ENCODE results near the gene CEMP1. TPM values are rescaled to one million over a fixed set of nuclear protein-coding genes. Genes with fewer than 3 reads are reported as not detected.
"Not testable (repeated sequence)": the region's sequence is repeated elsewhere in the genome, so short reads cannot be mapped to it uniquely, and the experiment has no call there.

The CEMP1 gene
- total RNA-seq, 1 experiment from 2014 or later, result not detected

DNA sequence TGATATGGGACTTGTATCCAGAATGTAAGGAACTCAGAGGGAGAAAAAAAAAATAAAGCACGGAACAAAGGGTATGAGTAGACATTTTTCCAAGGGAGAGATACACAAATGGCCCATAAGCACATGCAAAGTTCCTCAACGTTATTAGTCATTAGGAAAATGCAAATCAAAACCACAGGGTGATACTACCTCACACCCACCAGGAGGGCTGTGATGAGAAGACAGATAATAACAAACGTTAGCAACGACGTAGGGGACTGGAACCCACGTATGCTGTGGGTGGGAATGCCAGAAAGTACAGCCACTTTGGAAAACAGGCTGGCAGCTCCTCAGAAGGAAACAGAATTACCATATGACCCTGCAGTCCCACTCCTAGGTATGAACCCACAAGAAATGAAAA, 41.5 kb upstream of the CEMP1 start:
- not testable (repeated sequence) for H3K23me2 ChIP-seq (ENCODE audit: insufficient read length, low read depth, low read length, poor library complexity, severe bottlenecking); H3K27ac Mint-ChIP-seq; DNase-seq; H3K56ac ChIP-seq (ENCODE audit: insufficient read length, low read depth, low read length); H4K20me1 ChIP-seq (ENCODE audit: control insufficient read depth, insufficient read depth, insufficient read length); H3K4me2 ChIP-seq (ENCODE audit: insufficient read depth, insufficient read length, low read length); H3K27me3 Mint-ChIP-seq (ENCODE audit: low read depth); H3K9me3 Mint-ChIP-seq; H3K14ac ChIP-seq (ENCODE audit: insufficient read depth, low read length); H3T11ph ChIP-seq (ENCODE audit: low read length); H2BK20ac ChIP-seq (ENCODE audit: low read depth, low read length, poor library complexity, severe bottlenecking); H3K4me1 Mint-ChIP-seq; H2BK5ac ChIP-seq (ENCODE audit: insufficient read length, low read length); H3K4ac ChIP-seq (ENCODE audit: low read depth, low read length); H2BK12ac ChIP-seq (ENCODE audit: insufficient read length, low read depth, low read length); H3K9me3 ChIP-seq (ENCODE audit: control insufficient read depth, low read depth, low read length); H4K8ac ChIP-seq (replicated peaks; ENCODE audit: insufficient read length, low read depth, low read length); H3K4me3 Mint-ChIP-seq; H3K18ac ChIP-seq (ENCODE audit: insufficient read length, low read depth, low read length); H3K79me2 ChIP-seq (ENCODE audit: insufficient read depth, low read length); H3K36me3 Mint-ChIP-seq (ENCODE audit: insufficient read depth in 1 of 3, low read depth in 3 of 3); H2BK15ac ChIP-seq (ENCODE audit: low read depth, low read length); H3K27ac ChIP-seq (ENCODE audit: insufficient read length, low read depth, low read length); H3K79me1 ChIP-seq (ENCODE audit: insufficient read depth, low read depth, low read length, poor library complexity, severe bottlenecking); H3K27me3 ChIP-seq (ENCODE audit: insufficient read depth, low read length); H3K9ac ChIP-seq (ENCODE audit: extremely low read depth, insufficient read length, low read length); H4K91ac ChIP-seq (ENCODE audit: insufficient read length, low read depth, low read length); H2AK5ac ChIP-seq (ENCODE audit: insufficient read length, low read length); H4K5ac ChIP-seq (ENCODE audit: insufficient read length, low read depth, low read length); H3K4me1 ChIP-seq (ENCODE audit: insufficient read depth, low read length); H3K23ac ChIP-seq (ENCODE audit: insufficient read length, low read depth, low read length); H2BK120ac ChIP-seq (ENCODE audit: low read depth, low read length, poor library complexity, severe bottlenecking); H2AFZ ChIP-seq (ENCODE audit: low read length)
- no CpG with 5 or more reads among the region's 6 CpGs for WGBS (ENCODE audit: extremely low coverage, insufficient read length, low lambda C conversion rate)

DNA sequence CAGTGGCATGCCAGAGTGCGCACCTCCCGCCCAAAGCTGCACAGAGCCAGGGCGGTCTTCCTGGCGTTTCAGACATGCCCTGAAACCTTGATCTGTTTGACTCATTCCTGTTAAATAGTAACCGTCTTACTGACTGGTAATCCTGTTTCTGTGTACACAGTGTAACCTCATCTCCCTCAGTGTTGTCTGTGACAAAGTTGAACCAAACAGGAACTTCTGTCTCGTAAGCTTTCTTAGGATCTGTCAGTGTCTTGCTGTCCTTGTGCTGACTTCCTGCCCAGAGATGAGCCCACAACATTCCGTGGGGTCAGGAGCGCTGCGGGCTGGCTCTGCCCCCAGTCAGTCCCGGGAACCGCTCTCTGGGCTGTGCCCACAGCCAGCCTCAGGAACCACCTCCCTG, 37.4 kb upstream of the CEMP1 start:
- H4K91ac ChIP-seq (ENCODE audit: insufficient read length, low read depth, low read length); H3K18ac ChIP-seq (ENCODE audit: insufficient read length, low read depth, low read length); H2BK20ac ChIP-seq (ENCODE audit: low read depth, low read length, poor library complexity, severe bottlenecking); H3T11ph ChIP-seq (ENCODE audit: low read length); H3K9ac ChIP-seq (ENCODE audit: extremely low read depth, insufficient read length, low read length); H3K4me3 Mint-ChIP-seq; H3K36me3 Mint-ChIP-seq (ENCODE audit: insufficient read depth in 1 of 3, low read depth in 3 of 3); H3K4ac ChIP-seq (ENCODE audit: low read depth, low read length); H2AK5ac ChIP-seq (ENCODE audit: insufficient read length, low read length); H3K79me1 ChIP-seq (ENCODE audit: insufficient read depth, low read depth, low read length, poor library complexity, severe bottlenecking); H4K5ac ChIP-seq (ENCODE audit: insufficient read length, low read depth, low read length); H3K23ac ChIP-seq (ENCODE audit: insufficient read length, low read depth, low read length); H4K20me1 ChIP-seq (ENCODE audit: control insufficient read depth, insufficient read depth, insufficient read length); H3K27ac ChIP-seq (ENCODE audit: insufficient read length, low read depth, low read length); H3K14ac ChIP-seq (ENCODE audit: insufficient read depth, low read length); H2BK12ac ChIP-seq (ENCODE audit: insufficient read length, low read depth, low read length); H2BK120ac ChIP-seq (ENCODE audit: low read depth, low read length, poor library complexity, severe bottlenecking); H3K9me3 Mint-ChIP-seq; H3K56ac ChIP-seq (ENCODE audit: insufficient read length, low read depth, low read length); H3K79me2 ChIP-seq (ENCODE audit: insufficient read depth, low read length); H3K4me1 Mint-ChIP-seq; H2BK15ac ChIP-seq (ENCODE audit: low read depth, low read length); H2AFZ ChIP-seq (ENCODE audit: low read length); H3K27me3 Mint-ChIP-seq (ENCODE audit: low read depth); H3K9me3 ChIP-seq (ENCODE audit: control insufficient read depth, low read depth, low read length); H3K23me2 ChIP-seq (ENCODE audit: insufficient read length, low read depth, low read length, poor library complexity, severe bottlenecking); H3K27me3 ChIP-seq (ENCODE audit: insufficient read depth, low read length); H4K8ac ChIP-seq (replicated peaks; ENCODE audit: insufficient read length, low read depth, low read length); DNase-seq; H3K4me2 ChIP-seq (ENCODE audit: insufficient read depth, insufficient read length, low read length); H3K4me1 ChIP-seq (ENCODE audit: insufficient read depth, low read length); H2BK5ac ChIP-seq (ENCODE audit: insufficient read length, low read length); H3K27ac Mint-ChIP-seq: not testable (repeated sequence)
- WGBS (ENCODE audit: extremely low coverage, insufficient read length, low lambda C conversion rate), result no CpG with 5 or more reads among the region's 11 CpGs
